ENCODE data around the gene NEGR1. TPM values are rescaled to one million over a fixed set of nuclear protein-coding genes. Genes with fewer than 3 reads are reported as not detected.

NEGR1 gene
- total RNA-seq, 1 donor from 2014 or later, result 13.4 TPM

- DNase-seq (ENCODE audit: low read depth), result no peak
Measured at GRCh38 chr1:71647513-71648300, 634.6 kb downstream of the NEGR1 start.

GRCh38 chr1:71645015-71645414 lies 637.3 kb downstream of the NEGR1 start:
- DNase-seq (ENCODE audit: low read depth), result no peak

GRCh38 chr1:71641903-71642302 lies 640.4 kb downstream of the NEGR1 start:
- DNase-seq (ENCODE audit: low read depth), result no peak

GRCh38 chr1:71640998-71641397 lies 641.3 kb downstream of the NEGR1 start:
- DNase-seq (ENCODE audit: low read depth), result no peak

- no peak for DNase-seq (ENCODE audit: low read depth)
Measured at GRCh38 chr1:71640116-71640515, 642.2 kb downstream of the NEGR1 start.

- DNase-seq (ENCODE audit: low read depth), result peak; percentile 13
Measured at GRCh38 chr1:71638081-71638766, 644.1 kb downstream of the NEGR1 start.

GRCh38 chr1:71635568-71635967 lies 646.8 kb downstream of the NEGR1 start:
- DNase-seq (ENCODE audit: low read depth), result no peak

GRCh38 chr1:71634159-71634558 lies 648.2 kb downstream of the NEGR1 start:
- no peak for DNase-seq (ENCODE audit: low read depth)

GRCh38 chr1:71630073-71630472 lies 652.3 kb downstream of the NEGR1 start:
- no peak for DNase-seq (ENCODE audit: low read depth)

- no peak for DNase-seq (ENCODE audit: low read depth)
Measured at GRCh38 chr1:71625004-71625403, 657.3 kb downstream of the NEGR1 start.

- DNase-seq (ENCODE audit: low read depth), result no peak
Measured at GRCh38 chr1:71623888-71624287, 658.5 kb downstream of the NEGR1 start.

- DNase-seq (ENCODE audit: low read depth), result peak; percentile 14
Measured at GRCh38 chr1:71621785-71622184, 660.6 kb downstream of the NEGR1 start.

GRCh38 chr1:71618766-71619530 lies 663.4 kb downstream of the NEGR1 start:
- DNase-seq (ENCODE audit: low read depth), result no peak

- DNase-seq (ENCODE audit: low read depth), result no peak
Measured at GRCh38 chr1:71618191-71618590, 664.1 kb downstream of the NEGR1 start.

GRCh38 chr1:71610476-71610875 lies 671.9 kb downstream of the NEGR1 start:
- no peak for DNase-seq (ENCODE audit: low read depth)

- no peak for DNase-seq (ENCODE audit: low read depth)
Measured at GRCh38 chr1:71603044-71603776, 679.1 kb downstream of the NEGR1 start.

- no peak for DNase-seq (ENCODE audit: low read depth)
Measured at GRCh38 chr1:71600023-71600422, 682.3 kb downstream of the NEGR1 start.

- no peak for DNase-seq (ENCODE audit: low read depth)
Measured at GRCh38 chr1:71599306-71599705, 683.0 kb downstream of the NEGR1 start.

GRCh38 chr1:71593523-71593922 lies 688.8 kb downstream of the NEGR1 start:
- peak; percentile 12 for DNase-seq (ENCODE audit: low read depth)

- no peak for DNase-seq (ENCODE audit: low read depth)
Measured at GRCh38 chr1:71592646-71593274, 689.6 kb downstream of the NEGR1 start.

GRCh38 chr1:71589005-71589404 lies 693.3 kb downstream of the NEGR1 start:
- no peak for DNase-seq (ENCODE audit: low read depth)
